Stimulated activated CD4-positive, alpha-beta T cell treated with anti-CD3 and anti-CD28 coated beads, TNF-alpha, amount 100 ng/mL, for 24 hours (primary cell): Measurements from ENCODE around the gene TMEM178B.
"Not testable (repeated sequence)": the region's sequence is repeated elsewhere in the genome, so short reads cannot be mapped to it uniquely, and the experiment has no call there.

Experiments used
- DNase-seq, 3 experiments: peaks; one replicate each; pipeline ENCODE4 v3.0.0-alpha.2; 2020; ENCODE audit warnings: low read depth in 3 of 3

The TMEM178B gene

GRCh38 chr7:141074162-141074991 lies 513 bp downstream of the TMEM178B start:
- DNase-seq, result peak in 1 of 3 experiments; percentile 15

GRCh38 chr7:141074997-141075396 lies 1.1 kb downstream of the TMEM178B start:
- DNase-seq, result no peak

GRCh38 chr7:141076377-141076776 lies 2.5 kb downstream of the TMEM178B start:
- no peak for DNase-seq

- DNase-seq, result no peak
Observed at GRCh38 chr7:141079219-141079618, 5.4 kb downstream of the TMEM178B start.

- DNase-seq, result not testable (repeated sequence)
Observed at GRCh38 chr7:141089490-141089889, 15.6 kb downstream of the TMEM178B start.

GRCh38 chr7:141094336-141095070 lies 20.6 kb downstream of the TMEM178B start:
- no peak for DNase-seq

GRCh38 chr7:141097430-141097829 lies 23.6 kb downstream of the TMEM178B start:
- DNase-seq, result no peak

GRCh38 chr7:141102436-141102835 lies 28.6 kb downstream of the TMEM178B start:
- DNase-seq, result no peak

GRCh38 chr7:141103847-141104429 lies 30.1 kb downstream of the TMEM178B start:
- DNase-seq, result no peak

- DNase-seq, result no peak
Observed at GRCh38 chr7:141113131-141113530, 39.3 kb downstream of the TMEM178B start.

GRCh38 chr7:141114029-141114664 lies 40.3 kb downstream of the TMEM178B start:
- DNase-seq, result no peak

GRCh38 chr7:141115965-141116364 lies 42.1 kb downstream of the TMEM178B start:
- DNase-seq, result no peak

GRCh38 chr7:141116661-141117060 lies 42.8 kb downstream of the TMEM178B start:
- DNase-seq, result not testable (repeated sequence)

GRCh38 chr7:141118767-141119166 lies 44.9 kb downstream of the TMEM178B start:
- DNase-seq, result no peak

GRCh38 chr7:141119187-141119586 lies 45.3 kb downstream of the TMEM178B start:
- no peak for DNase-seq

- no peak for DNase-seq
Observed at GRCh38 chr7:141122736-141123135, 48.9 kb downstream of the TMEM178B start.

GRCh38 chr7:141123522-141123921 lies 49.7 kb downstream of the TMEM178B start:
- no peak for DNase-seq

- DNase-seq, result no peak
Observed at GRCh38 chr7:141126107-141126506, 52.2 kb downstream of the TMEM178B start.

- DNase-seq, result no peak
Observed at GRCh38 chr7:141128506-141128905, 54.6 kb downstream of the TMEM178B start.

- DNase-seq, result no peak
Observed at GRCh38 chr7:141128931-141129330, 55.1 kb downstream of the TMEM178B start.

- no peak for DNase-seq
Observed at GRCh38 chr7:141132671-141133070, 58.8 kb downstream of the TMEM178B start.

- no peak for DNase-seq
Observed at GRCh38 chr7:141133646-141134045, 59.8 kb downstream of the TMEM178B start.
